ENCODE measurements around the gene CRIP3.

The CRIP3 gene

GRCh38 chr6:43296780-43297497 lies 11.7 kb downstream of the CRIP3 start:
- Histone ChIP-seq H3K4me3 (ENCODE audit: low read length) (no peak overlapping the region), H3K27ac (ENCODE audit: low read length) (no peak overlapping the region), H3K9me3 (ENCODE audit: insufficient read depth, low read depth, low read length) (no peaks in the 10 kb centered on the region), H3K36me3 (ENCODE audit: insufficient read depth, low read depth, low read length) (no peaks in the 10 kb centered on the region), H3K4me1 (ENCODE audit: insufficient read depth, low read length) (no peaks in the 10 kb centered on the region), H3K9ac (ENCODE audit: low read depth, low read length) (no peak overlapping the region), H3K27me3 (ENCODE audit: insufficient read depth, low read length) (peaks cover 5% of the 10 kb centered on the region)

DNA sequence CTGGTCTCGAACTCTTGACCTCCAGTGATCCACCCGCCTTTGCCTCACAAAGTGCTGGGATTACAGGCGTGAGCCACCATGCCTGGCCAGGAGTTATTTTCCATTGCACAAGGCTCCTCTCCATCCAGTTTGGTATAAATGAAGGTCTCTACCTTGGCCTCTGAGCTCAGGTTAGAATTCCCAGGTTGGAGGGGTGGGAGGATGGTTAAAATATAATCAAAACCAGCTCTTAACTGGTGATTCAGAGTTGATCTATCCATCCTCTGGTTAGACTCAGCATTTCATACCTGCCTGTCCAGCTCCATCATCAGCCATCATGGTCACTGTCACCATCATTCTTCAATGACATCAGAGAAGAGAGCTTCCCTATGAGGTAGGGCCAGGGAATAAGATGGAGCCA lies 13.2 kb downstream of the CRIP3 start:
- no peak overlapping the region for H3K9ac ChIP-seq (ENCODE audit: low read depth, low read length)
- no peak overlapping the region for H3K27ac ChIP-seq (ENCODE audit: low read length)
- no peaks in the 10 kb centered on the region for H3K36me3 ChIP-seq (ENCODE audit: insufficient read depth, low read depth, low read length)
- no peak overlapping the region for H3K4me3 ChIP-seq (ENCODE audit: low read length)
- H3K4me1 ChIP-seq (ENCODE audit: insufficient read depth, low read length) = no peaks in the 10 kb centered on the region
- peaks cover 5% of the 10 kb centered on the region for H3K27me3 ChIP-seq (ENCODE audit: insufficient read depth, low read length)
- no peaks in the 10 kb centered on the region for H3K9me3 ChIP-seq (ENCODE audit: insufficient read depth, low read depth, low read length)

GRCh38 chr6:43294536-43294935 lies 14.1 kb downstream of the CRIP3 start:
- H3K27ac ChIP-seq (ENCODE audit: low read length) = no peak overlapping the region
- no peaks in the 10 kb centered on the region for H3K4me1 ChIP-seq (ENCODE audit: insufficient read depth, low read length)
- H3K9ac ChIP-seq (ENCODE audit: low read depth, low read length) = no peak overlapping the region
- no peak overlapping the region for H3K4me3 ChIP-seq (ENCODE audit: low read length)
- no peaks in the 10 kb centered on the region for H3K9me3 ChIP-seq (ENCODE audit: insufficient read depth, low read depth, low read length)
- H3K27me3 ChIP-seq (ENCODE audit: insufficient read depth, low read length) = peaks cover 5% of the 10 kb centered on the region
- H3K36me3 ChIP-seq (ENCODE audit: insufficient read depth, low read depth, low read length) = no peaks in the 10 kb centered on the region

GRCh38 chr6:43293698-43294097 lies 14.9 kb downstream of the CRIP3 start:
- no peaks in the 10 kb centered on the region for H3K36me3 ChIP-seq (ENCODE audit: insufficient read depth, low read depth, low read length)
- H3K27ac ChIP-seq (ENCODE audit: low read length) = no peak overlapping the region
- H3K4me3 ChIP-seq (ENCODE audit: low read length) = no peak overlapping the region
- H3K27me3 ChIP-seq (ENCODE audit: insufficient read depth, low read length) = no peaks in the 10 kb centered on the region
- no peak overlapping the region for H3K9ac ChIP-seq (ENCODE audit: low read depth, low read length)
- no peaks in the 10 kb centered on the region for H3K4me1 ChIP-seq (ENCODE audit: insufficient read depth, low read length)
- no peaks in the 10 kb centered on the region for H3K9me3 ChIP-seq (ENCODE audit: insufficient read depth, low read depth, low read length)

- Histone ChIP-seq H3K36me3 (ENCODE audit: insufficient read depth, low read depth, low read length) (no peaks in the 10 kb centered on the region), H3K4me1 (ENCODE audit: insufficient read depth, low read length) (no peaks in the 10 kb centered on the region), H3K4me3 (ENCODE audit: low read length) (no peak overlapping the region), H3K27me3 (ENCODE audit: insufficient read depth, low read length) (no peaks in the 10 kb centered on the region), H3K27ac (ENCODE audit: low read length) (no peak overlapping the region), H3K9me3 (ENCODE audit: insufficient read depth, low read depth, low read length) (no peaks in the 10 kb centered on the region), H3K9ac (ENCODE audit: low read depth, low read length) (no peak overlapping the region)
Measured at GRCh38 chr6:43292763-43293318, 15.8 kb downstream of the CRIP3 start.

DNA sequence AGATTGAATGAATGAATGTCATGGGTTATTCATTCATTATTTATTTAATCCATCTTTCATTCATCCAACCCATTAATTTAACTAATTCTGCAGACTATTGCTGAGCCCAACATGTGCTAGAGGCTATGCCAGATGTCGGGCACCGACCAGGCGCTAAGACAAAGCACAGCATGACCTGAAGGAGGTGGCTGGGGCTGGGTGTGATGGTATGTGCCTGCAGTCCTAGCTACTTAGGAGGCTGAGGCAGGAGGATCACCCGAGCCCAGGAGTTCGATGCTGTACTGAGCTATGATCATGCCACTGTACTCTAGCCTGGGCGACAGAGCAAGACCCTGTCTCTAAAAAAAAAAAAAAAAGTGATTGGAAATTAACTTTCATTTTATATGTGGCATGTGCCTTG lies 16.3 kb downstream of the CRIP3 start:
- Histone ChIP-seq H3K4me3 (ENCODE audit: low read length) (no peak overlapping the region), H3K27ac (ENCODE audit: low read length) (no peak overlapping the region), H3K4me1 (ENCODE audit: insufficient read depth, low read length) (0 out of 2 replicates have a peak, but pooled peaks cover under 1% of the 10 kb centered on the region), H3K27me3 (ENCODE audit: insufficient read depth, low read length) (no peaks in the 10 kb centered on the region), H3K9me3 (ENCODE audit: insufficient read depth, low read depth, low read length) (no peaks in the 10 kb centered on the region), H3K36me3 (ENCODE audit: insufficient read depth, low read depth, low read length) (no peaks in the 10 kb centered on the region), H3K9ac (ENCODE audit: low read depth, low read length) (no peak overlapping the region)

- Histone ChIP-seq H3K27me3 (ENCODE audit: insufficient read depth, low read length) (no peaks in the 10 kb centered on the region), H3K9ac (ENCODE audit: low read depth, low read length) (no peak overlapping the region), H3K4me1 (ENCODE audit: insufficient read depth, low read length) (0 out of 2 replicates have a peak, but pooled peaks cover 2% of the 10 kb centered on the region), H3K4me3 (ENCODE audit: low read length) (no peak overlapping the region), H3K36me3 (ENCODE audit: insufficient read depth, low read depth, low read length) (no peaks in the 10 kb centered on the region), H3K27ac (ENCODE audit: low read length) (no peak overlapping the region), H3K9me3 (ENCODE audit: insufficient read depth, low read depth, low read length) (no peaks in the 10 kb centered on the region)
Measured at GRCh38 chr6:43291708-43292107, 16.9 kb downstream of the CRIP3 start.

- Histone ChIP-seq H3K4me3 (ENCODE audit: low read length) (no peak overlapping the region), H3K9me3 (ENCODE audit: insufficient read depth, low read depth, low read length) (no peaks in the 10 kb centered on the region), H3K9ac (ENCODE audit: low read depth, low read length) (no peak overlapping the region)
Measured at GRCh38 chr6:43290905-43291355, 17.7 kb downstream of the CRIP3 start.

DNA sequence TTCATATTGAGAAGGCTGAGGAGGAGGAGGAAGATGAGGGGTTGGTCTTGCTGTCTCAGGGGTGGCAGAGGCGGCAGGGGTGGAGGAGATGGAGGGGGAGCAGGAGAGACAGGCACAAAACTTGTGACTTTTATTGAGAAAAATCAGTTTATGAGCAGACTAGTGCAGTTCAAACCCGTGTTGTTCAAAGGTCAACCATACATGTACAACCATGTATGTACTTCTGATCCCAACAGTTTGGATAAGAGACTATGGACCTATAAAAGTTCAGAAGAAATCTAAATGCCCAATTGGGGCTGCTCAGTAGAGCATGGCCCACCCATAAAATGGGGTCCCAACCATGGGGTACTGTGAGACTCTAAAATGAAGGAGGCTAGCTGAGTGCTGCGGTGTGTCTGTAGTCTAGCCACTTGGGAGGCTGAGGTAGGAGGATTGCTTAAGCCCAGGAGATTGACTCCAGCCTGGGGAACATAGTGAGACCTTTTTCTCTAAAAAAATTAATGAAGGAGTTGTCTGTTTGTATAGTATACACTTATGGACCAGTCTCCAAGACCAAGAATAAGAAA lies 18.2 kb downstream of the CRIP3 start:
- H3K36me3 ChIP-seq (ENCODE audit: insufficient read depth, low read depth, low read length) = no peaks in the 10 kb centered on the region
- no peak overlapping the region for H3K9ac ChIP-seq (ENCODE audit: low read depth, low read length)
- H3K4me3 ChIP-seq (ENCODE audit: low read length) = no peak overlapping the region
- 0 out of 2 replicates have a peak, but pooled peaks cover 2% of the 10 kb centered on the region for H3K4me1 ChIP-seq (ENCODE audit: insufficient read depth, low read length)
- no peaks in the 10 kb centered on the region for H3K9me3 ChIP-seq (ENCODE audit: insufficient read depth, low read depth, low read length)
- H3K27ac ChIP-seq (ENCODE audit: low read length) = no peak overlapping the region
- peaks cover 8% of the 10 kb centered on the region; the same call in 1 of the 2 replicates for H3K27me3 ChIP-seq (ENCODE audit: insufficient read depth, low read length)

More at GRCh38 chr6:43290905-43291355, 17.7 kb downstream of the CRIP3 start:
- peaks cover 3% of the 10 kb centered on the region; the same call in 1 of the 2 replicates for H3K27me3 ChIP-seq (ENCODE audit: insufficient read depth, low read length)
- H3K4me1 ChIP-seq (ENCODE audit: insufficient read depth, low read length) = 0 out of 2 replicates have a peak, but pooled peaks cover 2% of the 10 kb centered on the region
- H3K36me3 ChIP-seq (ENCODE audit: insufficient read depth, low read depth, low read length) = no peaks in the 10 kb centered on the region
- H3K27ac ChIP-seq (ENCODE audit: low read length) = no peak overlapping the region

DNA sequence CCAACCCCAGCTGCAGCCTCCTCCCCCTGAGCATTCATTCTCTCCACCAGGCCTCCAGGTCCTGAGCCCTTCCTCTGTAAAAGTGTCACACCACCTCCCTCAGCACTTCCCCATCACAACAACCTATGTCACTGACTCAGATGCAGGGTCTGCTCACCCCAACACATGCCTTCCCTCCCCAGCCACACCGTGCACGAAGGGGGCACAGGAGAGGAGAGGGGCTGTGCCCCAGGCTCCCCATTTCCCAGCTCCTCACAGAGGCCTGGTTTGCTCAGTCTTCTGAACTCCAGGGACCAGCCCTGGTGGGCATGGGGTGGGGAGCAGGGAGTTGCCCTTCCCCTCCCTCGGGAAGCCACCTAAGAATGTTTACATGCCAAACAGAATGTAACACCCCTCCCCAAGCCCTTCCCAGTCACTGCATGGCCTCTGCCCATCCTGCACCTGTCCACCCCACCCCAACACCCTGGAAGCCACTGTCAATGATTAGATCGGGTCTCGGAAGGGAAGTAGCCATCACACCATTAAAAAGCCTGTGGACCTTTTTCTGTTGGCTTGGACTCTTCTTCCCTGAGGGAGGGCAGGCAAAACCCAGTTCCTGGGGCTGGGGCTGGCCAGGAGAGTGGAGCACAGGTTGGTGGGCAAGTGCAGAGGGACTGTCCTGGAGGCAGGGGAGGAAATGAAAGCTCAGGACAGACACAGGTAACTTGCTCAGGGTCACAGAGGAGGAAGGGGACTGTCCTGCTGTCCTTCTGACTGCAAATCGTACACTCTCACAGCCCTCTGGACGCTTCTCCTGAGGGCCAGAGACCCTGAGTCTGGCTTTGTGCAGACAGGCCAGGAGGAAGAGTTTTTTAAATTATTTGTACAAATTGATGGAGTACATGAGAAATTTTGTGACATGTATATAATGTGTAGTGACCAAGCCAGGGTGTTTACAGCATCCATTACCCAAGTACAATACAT lies 20.6 kb downstream of the CRIP3 start:
- Histone ChIP-seq H3K9ac (ENCODE audit: low read depth, low read length) (no peak overlapping the region), H3K27ac (ENCODE audit: low read length) (no peak overlapping the region), H3K9me3 (ENCODE audit: insufficient read depth, low read depth, low read length) (no peaks in the 10 kb centered on the region), H3K4me3 (ENCODE audit: low read length) (no peak overlapping the region), H3K27me3 (ENCODE audit: insufficient read depth, low read length) (peaks cover 10% of the 10 kb centered on the region; the same call in 1 of the 2 replicates), H3K4me1 (ENCODE audit: insufficient read depth, low read length) (0 out of 2 replicates have a peak, but pooled peaks cover 2% of the 10 kb centered on the region), H3K36me3 (ENCODE audit: insufficient read depth, low read depth, low read length) (no peaks in the 10 kb centered on the region)

Data from iPS-20b (cell line).